Cerebellar cortex (tissue), 1 donor: ENCODE data around the gene NUDT17.

Experiments
- DNase-seq: peaks from one replicate; pipeline ENCODE4 v3.0.0-alpha.2; 2015; ENCODE audit warnings: low spot score

NUDT17 gene

DNA sequence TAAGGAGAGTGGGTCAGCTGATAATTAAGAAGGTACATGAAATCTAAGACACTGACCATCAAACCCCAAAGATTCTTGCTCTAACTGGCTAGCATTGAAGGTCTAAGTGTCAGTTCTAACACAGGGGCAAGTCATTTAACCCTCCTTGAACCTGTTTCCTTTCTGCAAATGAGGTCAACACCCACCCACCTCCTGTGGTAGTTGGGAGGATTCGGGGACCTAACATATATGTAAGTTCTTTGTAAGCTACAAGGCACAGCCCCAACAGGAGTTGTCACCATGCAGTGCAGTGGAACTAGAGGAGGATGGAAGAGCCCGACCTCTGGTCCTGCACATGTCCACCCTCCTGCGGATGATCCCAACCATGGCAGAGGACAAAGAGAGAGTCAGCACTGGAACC is 2.4 kb downstream of the NUDT17 start:
- DNase-seq = no peak

DNA sequence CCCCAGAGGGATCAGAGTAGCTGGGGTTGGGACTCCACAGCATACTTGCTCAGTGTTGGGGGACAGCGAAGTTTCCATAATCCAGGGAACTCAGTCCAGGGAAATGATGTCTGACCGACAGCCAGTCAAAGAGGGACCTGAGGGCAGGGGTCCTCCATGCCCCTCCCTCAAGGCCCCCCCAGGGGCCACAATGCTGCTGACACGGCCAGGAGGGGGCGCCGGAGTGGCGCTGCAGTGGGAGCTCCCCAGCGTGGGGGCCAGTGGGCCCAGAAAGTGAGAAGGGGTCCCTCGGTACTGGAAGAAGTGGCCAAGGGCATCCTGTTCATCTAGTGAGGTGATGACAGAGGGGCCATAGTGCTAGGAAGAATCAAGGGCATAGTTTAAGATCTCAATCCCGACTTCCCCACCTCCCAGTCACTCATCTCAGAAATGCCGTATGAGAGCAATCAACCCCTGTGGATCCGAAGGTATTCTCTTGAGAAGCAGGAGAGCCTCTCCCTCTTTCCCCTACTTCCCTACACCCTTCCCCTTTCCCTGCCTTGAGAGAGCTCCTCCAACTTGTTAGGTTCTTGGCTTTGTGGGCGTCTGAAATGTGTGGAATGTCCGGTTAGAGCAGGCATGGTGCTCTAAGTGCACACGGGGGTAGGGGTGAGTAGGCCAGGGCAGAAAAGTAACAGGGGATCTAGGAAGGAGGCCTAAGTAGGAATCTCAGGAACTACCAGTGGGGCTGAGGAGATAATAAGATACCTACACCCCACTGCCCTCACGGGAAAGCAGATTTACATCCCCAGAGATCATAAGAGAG is 4.1 kb downstream of the NUDT17 start:
- DNase-seq = no peak

DNA sequence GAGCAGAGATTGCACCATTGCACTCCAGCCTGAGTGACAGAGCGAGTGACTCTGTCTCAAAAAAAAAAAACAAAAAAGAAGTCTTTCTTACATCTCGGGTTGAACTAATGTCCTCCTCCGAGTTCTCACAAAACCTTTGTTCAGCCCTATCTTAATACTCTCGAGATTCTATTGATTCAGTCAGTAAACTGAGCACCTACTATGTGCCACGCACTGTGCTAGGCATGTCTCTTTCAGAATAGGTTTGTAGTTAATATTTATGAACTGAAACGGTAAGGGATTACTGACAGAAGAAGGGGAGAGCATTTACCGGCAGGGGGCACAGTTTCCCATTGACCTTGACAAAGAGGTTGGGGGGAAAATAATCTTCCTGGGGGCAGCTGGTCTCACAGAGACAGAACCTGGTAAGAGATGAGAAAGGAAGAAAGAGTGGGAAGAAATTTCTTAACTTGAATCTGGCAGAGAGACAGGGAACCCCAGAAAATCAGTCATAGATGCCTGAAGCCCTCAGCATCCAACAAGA is 10.1 kb downstream of the NUDT17 start:
- no peak for DNase-seq

- DNase-seq = no peak
These were observed 11.7 kb downstream of the NUDT17 start for GRCh38 chr1:145857170-145857569.

GRCh38 chr1:145858238-145858900 is 12.9 kb downstream of the NUDT17 start:
- peak; percentile 74 for DNase-seq

- peak; percentile 91 for DNase-seq
These were observed 13.6 kb downstream of the NUDT17 start, which contains the start of gene PIAS3 for GRCh38 chr1:145858901-145859490. PIAS3 (minus strand) TSS chr1:145859081; CDS start chr1:145858990, 91 bp downstream.

DNA sequence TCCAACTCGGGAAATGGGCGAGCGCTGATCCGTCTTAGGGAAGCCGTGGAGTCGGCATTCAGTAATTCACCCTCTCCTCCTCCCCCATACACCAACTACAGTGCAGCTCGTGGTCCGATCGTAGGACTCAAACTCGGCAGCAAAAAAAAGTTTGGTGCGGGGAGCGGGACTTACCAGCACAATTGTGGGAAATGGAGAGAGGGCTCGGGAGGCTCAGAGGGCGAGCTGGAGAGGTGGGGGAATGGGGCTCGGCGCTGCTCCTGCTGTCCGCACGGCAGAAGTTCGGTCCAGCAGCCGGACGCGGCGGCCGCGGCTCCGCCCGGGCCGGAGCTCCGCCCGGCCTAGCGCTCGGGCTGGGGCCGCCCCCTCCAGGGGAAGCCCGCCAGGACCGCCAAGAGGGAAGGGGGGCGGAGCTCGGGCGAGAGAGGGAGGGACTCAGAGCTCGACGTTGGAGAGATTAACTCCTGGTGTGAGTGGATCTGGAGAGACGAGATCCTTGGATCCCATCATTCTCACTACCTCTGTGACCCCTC is 14.1 kb downstream of the NUDT17 start:
- DNase-seq = peak; percentile 82

DNA sequence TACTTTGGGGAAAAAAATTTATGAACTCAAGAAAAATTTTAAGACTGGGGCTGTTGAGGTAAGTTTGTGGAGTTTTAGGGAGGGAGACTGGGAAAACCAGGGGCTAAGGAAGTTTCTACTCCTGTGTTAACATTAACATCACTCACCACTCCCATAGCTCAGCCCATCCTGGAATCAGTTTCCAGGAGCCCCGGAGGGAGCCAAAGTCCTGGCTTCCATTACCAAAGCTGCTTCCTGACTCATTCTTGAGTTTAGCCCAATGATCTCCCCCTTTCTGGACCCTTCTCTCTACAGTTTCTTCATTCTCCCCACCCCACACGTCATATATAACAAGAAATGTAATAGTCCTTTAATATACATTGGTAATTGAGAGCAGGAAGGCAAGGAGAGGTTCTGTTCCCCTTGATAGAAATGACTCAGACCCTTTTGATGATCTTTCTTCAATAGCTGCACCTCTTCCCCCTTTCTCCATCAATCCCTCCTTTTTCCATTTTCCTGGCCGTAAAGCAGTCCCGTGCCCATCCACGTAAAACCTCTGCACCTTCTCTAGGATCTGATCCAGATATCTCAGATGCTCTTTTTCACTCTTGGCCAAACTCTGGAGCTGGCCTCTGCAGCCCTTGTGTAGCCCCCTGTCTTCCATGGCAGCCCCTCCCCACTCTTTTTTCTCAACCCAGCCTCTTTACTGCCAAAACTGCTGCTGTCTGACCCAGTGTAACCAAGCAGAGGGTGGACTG is 18.0 kb downstream of the NUDT17 start:
- DNase-seq = no peak

GRCh38 chr1:145868232-145868631 is 22.8 kb downstream of the NUDT17 start:
- no peak for DNase-seq

DNA sequence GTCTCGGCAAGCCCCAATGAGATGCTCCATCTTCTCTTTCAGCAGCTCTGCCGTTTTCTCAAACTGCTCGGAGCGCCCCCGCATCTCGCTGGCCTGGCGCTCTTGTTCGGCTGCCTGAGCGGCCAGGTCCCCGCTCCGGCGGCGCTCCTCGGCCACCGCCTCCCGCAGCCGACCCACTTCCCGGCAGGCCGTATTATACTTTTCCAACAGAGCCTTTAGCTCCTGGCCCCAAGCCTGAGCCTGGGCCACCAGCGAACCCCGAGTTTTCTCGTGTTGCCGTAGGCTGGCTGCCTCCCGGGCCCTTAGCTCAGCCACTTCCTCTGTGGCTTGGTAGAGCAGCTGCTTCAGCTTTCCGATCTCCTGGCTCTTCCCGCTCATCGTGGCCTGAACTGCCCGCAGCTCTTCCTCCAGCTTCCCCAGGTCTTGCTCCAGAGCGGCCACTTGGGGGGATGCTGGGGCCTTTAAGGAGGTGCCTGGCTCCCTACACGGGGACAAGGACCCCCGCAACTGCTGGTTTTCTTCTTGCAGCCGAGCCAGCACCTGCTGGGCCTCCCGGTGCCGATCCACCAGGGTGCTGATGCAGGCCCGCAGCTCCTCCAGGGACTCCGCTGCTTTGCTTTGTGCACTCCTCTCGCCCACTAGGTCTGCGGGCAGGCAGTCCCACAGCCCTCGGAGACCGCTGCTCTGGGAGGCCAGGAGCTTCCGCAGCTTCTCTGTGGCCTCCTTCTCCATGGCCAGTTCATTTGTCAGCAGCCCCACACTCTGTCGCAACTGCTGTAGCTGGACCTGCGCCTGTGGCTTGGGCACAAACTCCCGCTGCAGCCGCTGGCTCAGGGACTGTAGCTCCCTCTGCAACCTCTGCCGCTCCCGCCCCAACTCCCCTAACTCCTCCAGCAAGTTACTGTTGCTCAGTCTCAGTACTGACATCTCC is 26.8 kb downstream of the NUDT17 start:
- DNase-seq = peak; percentile 67

DNA sequence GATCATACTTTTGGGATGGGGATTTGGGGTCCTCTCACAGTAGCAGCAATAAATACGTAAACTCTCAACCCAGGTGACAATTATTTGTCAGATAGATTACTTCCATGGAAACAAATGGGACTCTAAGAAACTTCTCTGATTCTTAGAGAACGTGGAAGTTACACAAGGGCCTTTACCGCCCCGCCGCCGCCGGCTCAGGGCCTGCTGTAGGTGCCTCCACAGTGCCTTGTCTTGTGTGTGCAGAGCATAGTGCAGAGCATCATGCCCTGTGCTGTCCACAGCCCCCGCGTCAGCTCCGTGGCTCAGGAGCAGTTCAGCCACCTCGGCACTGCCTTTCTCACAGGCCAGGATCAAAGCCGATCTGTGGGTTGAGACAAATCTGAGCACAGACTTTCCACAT is 29.2 kb downstream of the NUDT17 start:
- no peak for DNase-seq

- DNase-seq = no peak
These were observed 32.6 kb downstream of the NUDT17 start for GRCh38 chr1:145877923-145878486.

GRCh38 chr1:145878724-145879123 is 33.3 kb downstream of the NUDT17 start:
- no peak for DNase-seq

DNA sequence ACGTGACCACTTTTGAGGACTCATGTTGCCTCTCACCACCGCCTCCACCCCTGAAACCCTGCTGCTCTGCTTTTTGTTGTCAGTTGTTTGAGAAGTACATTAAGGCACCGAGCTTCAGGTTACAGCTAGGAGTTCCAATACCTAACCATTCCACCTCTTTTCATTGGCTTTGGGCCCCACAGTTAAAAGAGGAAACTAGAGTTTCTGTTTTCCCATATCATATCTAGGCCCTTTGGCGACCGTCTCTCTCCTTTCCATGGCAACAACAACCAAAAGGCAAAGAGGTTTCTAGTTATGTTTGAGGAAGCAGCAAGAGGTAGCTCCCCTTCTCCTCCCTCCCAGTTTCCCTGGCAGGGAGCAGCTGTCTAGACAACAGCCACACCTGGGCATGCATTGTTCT is 34.3 kb downstream of the NUDT17 start:
- DNase-seq = no peak

GRCh38 chr1:145884675-145885074 is 39.2 kb downstream of the NUDT17 start:
- no peak for DNase-seq

- DNase-seq = peak; percentile 87
These were observed 40.4 kb downstream of the NUDT17 start, which contains the start of gene ANKRD35 for GRCh38 chr1:145885738-145886287. ANKRD35 (minus strand) TSS chr1:145885866; CDS start chr1:145885758, 108 bp downstream.

GRCh38 chr1:145886390-145886789 is 41.0 kb downstream of the NUDT17 start:
- no peak for DNase-seq

GRCh38 chr1:145886816-145887215 is 41.4 kb downstream of the NUDT17 start:
- no peak for DNase-seq

DNA sequence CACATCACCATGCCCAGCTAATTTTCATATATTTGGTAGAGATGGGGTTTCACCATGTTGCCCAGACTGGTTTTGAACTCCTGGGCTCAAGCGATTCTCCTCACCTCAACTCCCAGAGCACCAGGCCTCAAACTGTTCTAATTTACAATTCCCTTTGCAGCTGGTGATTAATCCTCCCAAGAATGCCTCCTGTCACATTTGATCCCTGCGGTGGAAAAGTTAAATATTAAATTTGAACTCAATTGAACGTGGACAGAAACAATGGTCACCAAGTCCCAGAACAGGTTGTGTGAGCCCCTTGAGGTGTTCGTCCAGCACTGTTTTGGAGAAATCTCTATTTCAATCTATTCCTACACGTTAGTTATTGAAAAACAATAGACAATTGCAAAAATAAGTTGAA is 42.2 kb downstream of the NUDT17 start:
- DNase-seq = no peak

DNA sequence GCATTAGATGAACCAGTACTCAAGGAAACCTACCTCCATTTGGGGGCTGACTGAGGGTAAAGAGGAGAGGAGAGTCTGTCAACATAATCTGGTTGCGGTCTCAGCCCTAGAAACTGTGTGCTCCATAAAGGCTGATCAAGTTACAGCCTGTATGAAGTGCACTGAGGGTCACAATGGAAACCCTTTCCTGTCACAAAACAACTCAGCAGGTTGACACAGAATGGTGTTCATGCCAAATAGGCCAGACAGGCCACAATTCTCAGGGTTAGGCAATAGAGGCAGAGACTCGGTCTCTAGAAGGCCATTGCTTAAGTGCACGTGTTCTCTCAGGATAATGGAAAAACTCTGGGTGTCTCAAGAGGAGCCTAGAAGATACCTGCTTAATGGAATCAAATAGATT is 44.3 kb downstream of the NUDT17 start:
- DNase-seq = no peak
